GM19099 (cell line): Measurements from ENCODE around the gene CCDC63.

Experiments
- POLR2A ChIP-seq: IDR thresholded peaks from 3 replicates; pipeline ENCODE4 v1.6.1; 2011; ENCODE audit warnings: low read depth; ENCODE audit not compliant: insufficient read length; ENCODE audit errors: extremely low read depth

The CCDC63 gene

GRCh38 chr12:110903511-110903910 lies 56.7 kb downstream of the CCDC63 start:
- no peak for TF ChIP-seq POLR2A

GRCh38 chr12:110906083-110906482 lies 59.3 kb downstream of the CCDC63 start:
- TF ChIP-seq POLR2A = no peak

- TF ChIP-seq POLR2A = no peak
These were observed 59.7 kb downstream of the CCDC63 start for GRCh38 chr12:110906516-110906915.

- TF ChIP-seq POLR2A = no peak
These were observed 60.2 kb downstream of the CCDC63 start for GRCh38 chr12:110906985-110907384.

GRCh38 chr12:110907583-110907982 lies 60.8 kb downstream of the CCDC63 start:
- TF ChIP-seq POLR2A = no peak

GRCh38 chr12:110908377-110909152 lies 61.8 kb downstream of the CCDC63 start:
- TF ChIP-seq POLR2A = no peak

- no peak for TF ChIP-seq POLR2A
These were observed 65.5 kb downstream of the CCDC63 start for GRCh38 chr12:110912263-110912662.

- peak; percentile 40 for TF ChIP-seq POLR2A
These were observed 66.6 kb downstream of the CCDC63 start for GRCh38 chr12:110913119-110914056.

- no peak for TF ChIP-seq POLR2A
These were observed 69.6 kb downstream of the CCDC63 start for GRCh38 chr12:110916295-110916875.

- no peak for TF ChIP-seq POLR2A
These were observed 70.7 kb downstream of the CCDC63 start for GRCh38 chr12:110917467-110917866.

GRCh38 chr12:110917961-110918360 lies 71.2 kb downstream of the CCDC63 start:
- TF ChIP-seq POLR2A = no peak

GRCh38 chr12:110919720-110920119 lies 72.9 kb downstream of the CCDC63 start:
- TF ChIP-seq POLR2A = no peak

- TF ChIP-seq POLR2A = no peak
These were observed 73.6 kb downstream of the CCDC63 start, which contains the start of gene MYL2 for GRCh38 chr12:110920324-110920910. Gene MYL2, minus strand, starts transcription at chr12:110920579. Its CDS starts 50 bp downstream, at chr12:110920529.

GRCh38 chr12:110921262-110921661 lies 74.5 kb downstream of the CCDC63 start:
- TF ChIP-seq POLR2A = no peak

GRCh38 chr12:110922652-110923051 lies 75.9 kb downstream of the CCDC63 start:
- no peak for TF ChIP-seq POLR2A
